PC-3 (cell line): Measurements from ENCODE around the gene LAIR1.

Experiments
- EZH2 ChIP-seq: fragments of 300-600 bp; sonication (generic); IDR thresholded peaks from one replicate; pipeline ENCODE4 v1.6.1; 2017; ENCODE audit warnings: antibody characterized with exemption, mild to moderate bottlenecking, low read length; ENCODE audit not compliant: unreplicated experiment
- TF ChIP-seq, protein P1 (sequence below): fragments of 300-600 bp; sonication (generic); conservative IDR thresholded peaks from 2 replicates; pipeline ENCODE4 v1.5.1; 2017; ENCODE audit warnings: antibody characterized with exemption, low read depth, mild to moderate bottlenecking, low read length

DNA sequence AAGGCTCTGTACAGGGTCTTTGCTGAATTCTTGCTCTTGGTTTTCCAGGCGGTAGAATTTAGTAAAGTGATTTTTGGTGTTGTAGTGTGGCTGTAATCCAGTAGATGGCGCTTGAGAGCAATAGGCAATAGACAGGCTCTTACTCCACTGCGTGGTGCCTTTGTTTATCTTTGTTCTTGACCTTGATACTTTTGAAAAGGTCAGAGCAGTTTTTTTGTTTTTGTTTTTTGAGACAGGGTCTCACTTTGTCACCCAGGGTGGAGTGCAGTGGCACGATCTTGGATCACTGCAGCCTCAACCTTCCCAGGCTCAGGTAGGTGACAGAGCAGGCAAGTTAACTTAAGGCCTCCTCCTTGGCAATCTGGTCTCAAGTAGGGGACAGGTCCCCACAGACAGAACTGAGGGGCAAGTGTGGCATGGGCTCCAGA is 39.5 kb downstream of the LAIR1 start:
- TF ChIP-seq, protein P1, sequence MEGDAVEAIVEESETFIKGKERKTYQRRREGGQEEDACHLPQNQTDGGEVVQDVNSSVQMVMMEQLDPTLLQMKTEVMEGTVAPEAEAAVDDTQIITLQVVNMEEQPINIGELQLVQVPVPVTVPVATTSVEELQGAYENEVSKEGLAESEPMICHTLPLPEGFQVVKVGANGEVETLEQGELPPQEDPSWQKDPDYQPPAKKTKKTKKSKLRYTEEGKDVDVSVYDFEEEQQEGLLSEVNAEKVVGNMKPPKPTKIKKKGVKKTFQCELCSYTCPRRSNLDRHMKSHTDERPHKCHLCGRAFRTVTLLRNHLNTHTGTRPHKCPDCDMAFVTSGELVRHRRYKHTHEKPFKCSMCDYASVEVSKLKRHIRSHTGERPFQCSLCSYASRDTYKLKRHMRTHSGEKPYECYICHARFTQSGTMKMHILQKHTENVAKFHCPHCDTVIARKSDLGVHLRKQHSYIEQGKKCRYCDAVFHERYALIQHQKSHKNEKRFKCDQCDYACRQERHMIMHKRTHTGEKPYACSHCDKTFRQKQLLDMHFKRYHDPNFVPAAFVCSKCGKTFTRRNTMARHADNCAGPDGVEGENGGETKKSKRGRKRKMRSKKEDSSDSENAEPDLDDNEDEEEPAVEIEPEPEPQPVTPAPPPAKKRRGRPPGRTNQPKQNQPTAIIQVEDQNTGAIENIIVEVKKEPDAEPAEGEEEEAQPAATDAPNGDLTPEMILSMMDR = peak; percentile 95
- no peak for TF ChIP-seq EZH2
